GM21576 (cell line): ENCODE results near the gene NFIX.
"Not testable (repeated sequence)": the region's sequence is repeated elsewhere in the genome, so short reads cannot be mapped to it uniquely, and the experiment has no call there.

Source experiments
- ATAC-seq: cut with Tn5 transposase; IDR thresholded peaks from one replicate; pipeline ENCODE4 v1.9.1; 2021; ENCODE audit warnings: mild to moderate bottlenecking, moderate library complexity; ENCODE audit not compliant: unreplicated experiment

NFIX gene

DNA sequence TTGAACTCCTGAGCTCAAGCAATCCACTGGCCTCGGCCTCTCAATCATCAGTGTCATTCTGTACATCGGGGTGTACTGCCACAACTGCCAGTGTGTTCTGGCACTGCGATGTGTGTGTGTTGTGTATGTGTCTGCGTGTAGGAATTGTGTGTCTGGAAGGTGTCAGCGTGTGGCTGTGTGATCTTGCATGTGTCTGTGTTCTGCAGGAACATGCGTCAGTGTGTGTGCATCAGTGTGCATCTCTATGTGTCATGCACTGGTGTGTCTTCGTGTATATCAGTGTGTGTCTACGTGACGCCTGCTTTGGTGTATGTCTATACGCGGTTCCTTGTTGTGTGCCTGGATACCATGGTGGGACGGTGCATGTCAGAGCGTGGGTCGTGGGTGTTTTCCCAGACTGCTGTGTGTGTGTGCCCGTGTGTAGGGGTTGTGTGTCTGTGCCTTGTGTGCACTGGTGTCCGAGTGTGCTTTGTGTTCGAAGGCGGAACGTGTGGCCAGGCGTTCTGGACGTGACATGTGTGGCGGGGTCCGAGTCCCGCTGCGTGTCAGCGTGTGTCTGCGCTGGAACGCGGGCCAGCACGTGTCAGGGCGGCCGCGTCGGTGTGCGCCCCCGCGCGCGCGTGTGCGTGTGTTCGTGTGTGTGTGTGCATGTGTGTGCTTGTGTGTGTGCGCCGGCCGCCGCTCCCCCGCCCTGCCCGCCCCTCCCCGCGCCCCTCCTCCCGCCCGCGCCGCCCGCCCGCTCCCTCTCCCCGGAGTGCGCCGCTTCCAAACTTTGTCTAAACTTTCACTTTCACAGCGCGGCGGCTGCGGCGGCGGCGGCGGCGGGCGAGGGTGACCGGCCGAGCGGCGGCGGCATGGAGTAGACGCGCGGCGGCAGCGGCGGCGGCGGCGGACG, at the start of gene NFIX:
NFIX (plus strand) TSS at position 775 of the 895 bp plus-strand sequence. CDS start 363 bp downstream, outside the sequence.
- ATAC-seq: no peak

DNA sequence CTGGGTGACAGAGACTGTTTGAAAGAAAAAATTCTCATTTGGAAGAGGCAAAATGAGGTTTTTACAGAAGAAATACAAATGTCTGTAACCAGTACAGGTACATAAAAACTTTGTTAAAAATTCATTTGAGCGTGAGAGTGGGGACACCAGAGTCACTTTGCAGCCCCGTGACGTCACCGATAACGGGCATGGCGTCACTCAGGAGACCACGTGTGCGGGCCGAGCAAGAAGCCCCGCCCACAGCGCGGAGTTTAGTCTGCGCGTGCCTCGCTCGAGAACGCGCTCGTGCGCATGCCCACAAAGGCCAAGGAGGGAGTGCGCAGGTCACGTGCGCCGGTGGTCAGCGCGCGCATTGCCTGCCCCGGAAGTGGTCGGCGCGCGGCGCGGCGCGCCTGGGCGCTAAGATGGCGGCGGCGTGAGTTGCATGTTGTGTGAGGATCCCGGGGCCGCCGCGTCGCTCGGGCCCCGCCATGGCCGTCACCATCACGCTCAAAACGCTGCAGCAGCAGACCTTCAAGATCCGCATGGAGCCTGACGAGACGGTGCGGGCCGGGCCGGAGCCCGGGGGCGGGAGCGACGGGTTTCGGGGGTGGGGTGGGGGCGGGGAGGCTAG, 49.7 kb upstream of the NFIX start, which contains the start of gene RAD23A:
RAD23A (plus strand) TSS at position 384 of the 613 bp plus-strand sequence; CDS start at position 471, 87 bp downstream.
- peak; percentile 73 for ATAC-seq

DNA sequence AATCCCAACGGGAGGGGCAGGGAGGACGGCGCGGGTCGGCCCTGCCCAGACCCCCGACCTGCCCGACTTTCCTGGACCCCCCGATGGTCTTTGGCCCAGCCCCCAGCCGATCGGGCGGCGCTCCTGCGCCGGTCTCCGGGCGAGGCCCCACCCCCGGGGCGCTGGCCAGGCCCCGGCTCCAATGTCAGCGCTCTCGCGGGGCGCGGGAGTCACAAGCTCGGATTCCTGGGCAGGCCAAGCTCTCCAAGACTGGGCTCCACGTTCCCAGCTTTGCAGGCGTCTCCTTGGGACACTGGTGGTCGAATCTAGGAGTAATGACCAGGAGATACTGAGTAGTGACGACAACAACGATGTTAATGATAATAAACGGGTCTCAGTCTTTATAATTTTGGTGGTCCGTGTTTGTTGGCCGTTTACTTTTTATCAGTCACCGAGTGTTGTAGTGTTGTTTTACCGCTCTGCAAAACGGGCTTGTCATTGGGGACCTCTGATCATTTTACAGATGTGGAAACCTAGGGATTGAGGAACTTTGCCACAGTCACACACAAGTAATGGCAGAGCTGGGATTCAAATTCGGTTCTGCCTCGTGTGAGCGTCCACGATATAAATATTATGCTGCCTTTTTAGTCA, 49.1 kb upstream of the NFIX start:
- ATAC-seq: no peak

DNA sequence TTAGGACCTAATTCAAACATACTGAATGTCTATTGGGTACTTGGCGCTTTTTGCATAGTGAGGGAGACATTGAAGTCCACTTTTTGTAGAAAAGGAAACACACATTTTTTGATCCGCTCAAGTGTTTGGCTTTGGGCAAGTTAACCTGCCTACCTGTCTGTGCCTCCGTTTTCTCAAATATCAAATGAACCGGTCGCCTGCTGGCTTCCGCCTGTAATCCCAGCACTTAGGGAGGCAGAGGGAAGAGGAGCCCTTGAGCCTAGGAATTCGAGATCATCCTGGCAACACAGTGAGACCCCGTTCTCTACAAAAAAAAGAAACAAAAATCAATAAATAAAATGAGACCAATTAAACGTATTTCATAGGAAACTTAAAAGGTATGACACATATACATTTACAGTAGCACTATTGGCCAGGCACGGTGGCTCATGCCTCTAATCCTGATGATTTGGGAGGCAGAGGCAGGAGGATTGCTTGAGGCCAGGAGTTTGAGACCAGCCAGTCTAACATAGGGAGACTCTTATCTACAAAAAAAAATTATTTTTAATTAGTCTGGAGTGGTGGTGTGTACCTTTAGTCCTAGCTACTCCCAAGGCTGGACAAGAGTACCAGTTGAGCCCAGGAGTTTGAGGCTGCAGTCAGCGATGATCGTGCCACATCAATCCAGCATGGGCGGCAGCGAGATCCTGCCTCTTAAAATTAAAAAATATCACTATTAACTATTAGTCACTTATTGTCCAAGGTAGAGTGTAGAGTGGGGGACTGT, 48.4 kb upstream of the NFIX start:
- no peak for ATAC-seq

DNA sequence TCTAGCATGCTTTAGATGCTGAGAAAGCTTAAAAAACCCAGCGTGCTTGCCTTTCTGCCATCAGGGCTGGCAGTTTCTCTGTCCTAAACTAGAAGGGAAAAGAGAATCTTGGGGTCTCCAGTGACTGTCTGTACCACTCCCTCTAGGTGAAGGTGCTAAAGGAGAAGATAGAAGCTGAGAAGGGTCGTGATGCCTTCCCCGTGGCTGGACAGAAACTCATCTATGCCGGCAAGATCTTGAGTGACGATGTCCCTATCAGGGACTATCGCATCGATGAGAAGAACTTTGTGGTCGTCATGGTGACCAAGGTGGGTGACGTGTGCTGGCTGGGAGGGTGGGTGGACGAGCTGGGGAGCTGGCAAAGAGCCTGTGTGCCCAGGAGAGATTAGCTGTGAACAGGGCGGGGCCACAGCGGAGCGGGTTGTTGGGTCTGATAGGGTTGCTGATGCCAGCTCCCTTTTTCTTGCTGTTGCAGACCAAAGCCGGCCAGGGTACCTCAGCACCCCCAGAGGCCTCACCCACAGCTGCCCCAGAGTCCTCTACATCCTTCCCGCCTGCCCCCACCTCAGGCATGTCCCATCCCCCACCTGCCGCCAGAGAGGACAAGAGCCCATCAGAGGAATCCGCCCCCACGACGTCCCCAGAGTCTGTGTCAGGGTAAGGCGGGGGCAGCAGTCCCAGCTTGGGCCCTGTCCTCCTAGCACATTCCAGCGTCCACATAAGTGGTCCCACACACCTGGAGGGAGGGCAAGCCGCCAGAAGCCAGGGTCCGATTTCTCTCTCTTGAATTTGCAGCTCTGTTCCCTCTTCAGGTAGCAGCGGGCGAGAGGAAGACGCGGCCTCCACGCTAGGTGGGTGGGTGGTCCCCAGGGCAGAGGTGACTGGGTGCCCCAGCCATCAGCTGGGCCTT, 47.3 kb upstream of the NFIX start:
- no peak for ATAC-seq

DNA sequence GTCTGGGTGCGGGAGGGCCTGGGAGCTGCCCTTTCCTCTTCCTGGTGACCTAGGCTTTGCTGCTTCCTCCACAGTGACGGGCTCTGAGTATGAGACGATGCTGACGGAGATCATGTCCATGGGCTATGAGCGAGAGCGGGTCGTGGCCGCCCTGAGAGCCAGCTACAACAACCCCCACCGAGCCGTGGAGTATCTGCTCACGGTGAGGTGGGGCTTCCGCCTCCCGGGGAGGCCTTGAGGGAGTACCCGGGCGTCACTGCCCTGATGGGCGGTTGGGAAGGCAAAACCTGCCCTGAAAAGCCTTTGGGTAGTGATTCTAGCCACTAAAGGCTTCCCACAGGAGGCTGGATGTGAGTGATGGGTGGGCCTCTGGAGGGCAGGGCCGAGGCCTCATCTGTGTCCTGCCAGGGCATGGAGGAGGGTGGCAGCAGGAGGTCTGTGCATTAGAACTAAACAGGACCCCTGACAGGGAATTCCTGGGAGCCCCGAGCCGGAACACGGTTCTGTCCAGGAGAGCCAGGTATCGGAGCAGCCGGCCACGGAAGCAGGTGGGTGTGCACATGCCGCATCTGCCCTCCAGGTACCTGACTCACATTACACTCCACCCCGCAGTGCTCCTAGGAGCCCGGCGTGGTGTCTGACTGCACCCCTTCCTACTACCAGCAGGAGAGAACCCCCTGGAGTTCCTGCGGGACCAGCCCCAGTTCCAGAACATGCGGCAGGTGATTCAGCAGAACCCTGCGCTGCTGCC, 46.5 kb upstream of the NFIX start:
- no peak for ATAC-seq

DNA sequence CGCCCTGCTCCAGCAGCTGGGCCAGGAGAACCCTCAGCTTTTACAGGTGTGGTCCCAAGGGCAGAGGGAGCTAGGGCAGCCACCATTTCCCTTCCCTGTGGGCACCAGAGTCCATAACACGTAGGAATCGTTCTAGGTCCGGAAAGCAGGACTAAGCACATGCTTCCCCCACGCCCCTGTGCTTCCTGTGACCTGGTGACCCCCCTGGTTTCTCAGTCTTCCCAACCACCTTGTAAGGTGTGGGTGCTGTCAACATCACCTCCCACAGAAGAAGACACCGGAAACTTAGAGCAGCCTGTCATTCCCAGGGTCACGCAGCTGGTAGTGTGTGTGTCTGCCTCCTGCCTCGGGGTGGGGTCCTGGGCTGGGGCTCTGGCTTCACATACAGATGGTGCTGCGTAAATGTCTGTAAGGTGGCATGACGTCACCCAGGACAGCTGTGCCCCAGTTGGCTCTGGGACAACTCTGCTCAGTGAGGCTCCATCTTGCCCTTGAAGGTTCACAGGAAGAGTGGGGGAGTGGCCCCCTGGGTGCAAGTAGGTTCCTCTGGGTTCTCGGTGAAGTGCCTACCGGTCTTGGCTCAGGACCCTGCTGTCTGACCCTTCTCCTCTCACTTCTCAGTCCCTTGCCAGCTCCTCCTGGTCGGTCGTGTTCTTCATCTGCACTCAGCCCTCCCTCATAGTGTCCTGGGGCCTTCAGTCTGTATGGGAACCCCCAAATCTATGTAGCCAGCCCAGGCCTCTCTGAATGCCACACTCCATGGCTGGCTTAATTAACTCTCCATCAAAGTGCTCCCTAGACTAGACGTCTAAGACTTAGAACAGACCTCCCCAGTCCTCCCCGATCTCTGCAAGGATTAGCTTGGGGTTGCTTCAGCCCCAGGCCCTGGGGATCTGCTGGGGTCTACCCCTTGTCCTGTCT, 45.7 kb upstream of the NFIX start:
- ATAC-seq: no peak

DNA sequence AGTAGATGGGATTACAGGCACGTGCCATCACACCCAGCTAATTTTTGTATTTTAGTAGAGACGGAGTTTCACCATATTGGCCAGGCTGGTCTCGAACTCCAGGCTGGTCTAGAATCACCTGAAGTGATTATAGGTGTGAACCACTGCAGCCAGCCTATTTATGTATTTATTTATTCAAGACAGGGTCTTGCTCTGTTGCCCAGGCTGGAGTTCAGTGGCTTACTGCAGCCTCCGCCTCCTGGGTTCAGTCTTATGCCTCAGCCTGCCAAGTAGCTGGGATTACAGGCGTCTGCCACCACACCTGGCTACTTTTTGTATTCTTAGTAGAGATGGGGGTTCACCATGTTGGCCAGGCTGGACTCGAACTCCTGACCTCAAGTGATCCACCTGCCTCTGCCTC, 43.2 kb upstream of the NFIX start:
- ATAC-seq: not testable (repeated sequence)

DNA sequence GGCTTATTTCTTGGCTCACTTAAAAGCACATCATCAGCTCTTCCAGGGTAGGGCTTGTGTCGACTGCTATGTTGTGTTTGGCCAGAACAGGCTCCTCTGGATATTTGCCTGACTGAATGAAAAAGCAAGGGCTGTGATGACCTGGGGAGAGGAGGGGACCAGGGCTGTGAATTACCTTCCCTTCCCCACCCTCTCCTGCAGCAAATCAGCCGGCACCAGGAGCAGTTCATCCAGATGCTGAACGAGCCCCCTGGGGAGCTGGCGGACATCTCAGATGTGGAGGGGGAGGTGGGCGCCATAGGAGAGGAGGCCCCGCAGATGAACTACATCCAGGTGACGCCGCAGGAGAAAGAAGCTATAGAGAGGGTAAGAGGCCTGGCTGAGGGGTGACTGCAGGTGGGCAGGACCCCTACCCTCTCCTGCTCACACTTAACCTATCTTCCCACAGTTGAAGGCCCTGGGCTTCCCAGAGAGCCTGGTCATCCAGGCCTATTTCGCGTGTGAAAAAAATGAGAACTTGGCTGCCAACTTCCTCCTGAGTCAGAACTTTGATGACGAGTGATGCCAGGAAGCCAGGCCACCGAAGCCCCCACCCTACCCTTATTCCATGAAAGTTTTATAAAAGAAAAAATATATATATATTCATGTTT, 42.7 kb upstream of the NFIX start:
- no peak for ATAC-seq

DNA sequence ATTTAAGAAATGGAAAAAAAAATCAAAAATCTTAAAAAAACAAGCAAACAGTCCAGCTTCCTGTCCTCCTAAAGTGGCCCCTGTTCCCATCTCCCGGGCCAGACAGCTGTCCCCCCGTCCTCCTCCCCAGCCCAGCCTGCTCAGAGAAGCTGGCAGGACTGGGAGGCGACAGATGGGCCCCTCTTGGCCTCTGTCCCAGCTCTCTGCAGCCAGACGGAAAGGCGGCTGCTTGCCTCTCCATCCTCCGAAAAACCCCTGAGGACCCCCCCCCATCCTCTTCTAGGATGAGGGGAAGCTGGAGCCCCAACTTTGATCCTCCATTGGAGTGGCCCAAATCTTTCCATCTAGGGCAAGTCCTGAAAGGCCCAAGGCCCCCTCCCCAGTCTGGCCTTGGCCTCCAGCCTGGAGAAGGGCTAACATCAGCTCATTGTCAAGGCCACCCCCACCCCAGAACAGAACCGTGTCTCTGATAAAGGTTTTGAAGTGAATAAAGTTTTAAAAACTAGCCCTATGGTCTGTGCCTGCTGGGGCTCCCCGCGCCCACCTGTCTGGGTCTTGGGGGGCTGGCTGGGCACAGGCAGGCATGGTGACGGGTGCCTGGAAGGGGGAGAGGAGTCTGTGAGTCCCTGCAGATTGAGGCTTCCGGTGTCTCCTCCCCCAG, 42.0 kb upstream of the NFIX start:
- ATAC-seq: no peak

DNA sequence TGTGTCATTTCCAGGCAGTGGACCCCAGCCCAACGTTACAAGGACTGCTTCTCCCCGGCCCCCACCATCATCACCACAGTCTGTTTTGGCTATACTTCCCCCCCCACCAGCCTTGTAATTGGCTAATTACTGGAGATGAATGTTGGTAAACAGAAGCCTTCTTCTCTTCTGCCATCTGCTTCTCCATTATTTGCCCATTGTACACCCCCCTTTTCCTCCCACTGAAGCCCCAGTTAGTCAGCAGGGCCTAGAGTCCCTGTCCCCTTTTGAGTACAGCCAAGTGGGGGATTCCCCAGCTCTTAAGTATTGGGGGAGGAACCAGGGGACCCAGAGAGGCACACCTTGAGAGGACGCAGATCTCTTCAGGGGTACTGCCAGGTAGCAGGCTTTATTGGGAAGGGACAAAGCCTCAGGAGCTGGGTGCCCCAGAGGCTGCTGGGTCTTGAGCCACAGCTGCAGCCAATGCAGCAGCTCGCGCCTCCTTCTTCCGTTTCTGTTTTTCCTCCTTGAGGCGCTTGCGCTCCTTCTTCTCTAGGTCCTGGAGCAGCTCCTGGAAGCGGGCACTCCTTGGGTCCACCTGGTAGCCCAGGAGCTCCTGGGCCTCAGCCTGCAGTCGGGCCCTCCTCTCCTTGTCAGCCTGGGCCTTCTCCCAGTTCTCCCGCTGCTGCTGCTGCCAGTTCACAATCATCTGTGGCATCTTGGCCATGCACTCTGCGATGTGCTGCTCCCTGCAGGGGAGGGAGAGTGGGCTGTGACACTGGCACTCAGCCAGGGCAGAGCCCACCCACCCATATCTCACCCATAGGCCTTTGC, 41.3 kb upstream of the NFIX start:
- no peak for ATAC-seq

DNA sequence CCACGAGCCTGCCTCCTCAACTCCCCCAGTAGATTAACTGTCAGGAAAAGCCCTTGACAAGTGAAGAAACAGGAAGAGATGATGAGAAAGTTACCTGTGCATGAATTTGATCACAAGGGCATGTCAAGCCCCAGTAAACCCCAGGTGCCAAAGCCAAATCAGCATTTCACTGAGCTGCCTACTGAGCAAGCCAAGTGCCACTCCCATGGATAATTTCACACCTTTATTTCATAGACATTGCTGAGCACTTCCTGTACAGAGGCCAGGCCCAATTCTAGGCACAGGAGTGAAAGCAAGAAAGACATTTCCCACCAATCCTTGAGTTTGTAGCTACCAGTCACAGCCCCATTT, 40.7 kb upstream of the NFIX start:
- ATAC-seq: no peak

DNA sequence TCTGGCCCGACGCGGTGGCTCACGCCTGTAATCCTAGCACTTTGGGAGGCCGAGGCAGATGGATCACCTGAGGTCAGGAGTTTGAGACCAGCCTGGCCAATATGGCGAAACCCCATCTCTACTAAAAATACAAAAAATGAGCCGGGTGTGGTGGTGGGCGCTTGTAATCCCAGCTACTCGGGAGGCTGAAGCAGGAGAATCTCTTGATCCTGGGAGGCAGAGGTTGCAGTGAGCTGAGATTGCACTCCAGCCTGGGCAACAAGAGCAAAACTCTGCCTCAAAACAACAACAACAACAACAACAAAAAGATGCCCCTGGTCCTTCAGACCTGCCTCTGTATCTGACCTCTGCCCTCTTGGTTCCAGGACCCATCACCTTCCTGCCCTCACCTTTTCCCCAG, 39.7 kb upstream of the NFIX start:
- ATAC-seq: not testable (repeated sequence)

DNA sequence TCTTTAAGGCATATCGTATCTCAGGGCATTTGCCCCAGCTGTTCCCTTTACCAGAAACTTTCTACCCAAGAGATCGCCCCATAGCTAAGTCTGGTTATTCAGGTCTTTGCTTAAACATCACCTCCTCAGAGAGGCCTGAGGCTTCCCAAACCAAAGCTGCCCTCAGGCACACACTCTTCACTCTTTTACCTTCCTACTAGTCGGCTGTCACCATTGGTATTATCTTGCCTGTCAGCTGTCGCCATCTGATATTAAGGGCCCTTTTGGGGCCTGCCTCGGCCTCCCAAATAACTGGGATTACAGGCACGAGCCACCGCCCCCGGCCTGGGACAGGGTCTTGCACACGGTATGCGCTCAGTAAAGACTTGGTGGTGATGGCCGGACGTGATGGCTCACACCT, 39.3 kb upstream of the NFIX start:
- ATAC-seq: no peak

DNA sequence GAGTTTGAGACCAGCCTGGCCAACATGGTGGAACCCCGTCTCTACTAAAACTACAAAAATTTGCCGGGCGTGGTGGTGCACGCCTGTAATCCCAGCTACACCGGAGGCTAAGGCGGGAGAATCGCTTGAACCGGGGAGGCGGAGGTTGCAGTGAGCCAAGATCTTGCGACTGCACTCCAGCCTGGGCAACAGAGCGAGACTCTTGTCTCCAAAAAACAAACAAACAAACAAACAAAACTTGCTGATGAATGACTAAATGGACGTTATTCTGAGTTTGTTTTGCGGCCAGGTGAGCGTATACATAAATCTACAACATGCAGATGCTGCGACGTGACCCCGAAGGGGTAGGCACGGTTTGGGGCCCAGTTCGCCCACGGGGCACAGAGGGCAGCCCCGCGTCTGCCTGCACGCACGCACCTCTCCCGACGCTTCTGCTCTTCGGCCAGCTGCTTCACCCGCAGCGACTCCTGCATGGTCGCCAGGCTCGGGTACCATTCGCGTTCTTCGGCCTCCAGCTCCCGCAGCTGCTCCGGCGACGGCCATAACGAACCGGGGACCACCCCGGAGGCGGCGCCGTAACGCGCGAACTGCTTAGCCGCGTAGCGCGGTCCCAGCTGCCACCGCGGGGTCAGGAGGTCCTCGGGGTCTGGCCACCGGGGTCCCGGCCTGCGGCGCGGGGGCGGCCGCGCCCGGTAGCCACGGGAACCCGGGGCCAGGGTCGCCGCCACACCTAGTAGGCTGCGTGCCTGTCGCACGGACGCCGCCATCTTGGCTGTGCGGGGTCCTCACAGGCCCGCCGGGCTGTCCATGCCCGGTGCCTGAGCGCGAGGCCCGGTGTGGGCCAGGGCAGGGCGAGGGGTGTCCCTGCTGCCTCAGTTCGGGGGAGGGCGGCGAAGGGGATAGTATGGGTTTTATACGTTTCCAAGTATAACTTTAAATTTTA, 38.6 kb upstream of the NFIX start, which contains the start of gene GADD45GIP1:
GADD45GIP1 (minus strand) TSS at position 778 of the 943 bp plus-strand sequence; CDS start at position 767, 11 bp downstream.
- ATAC-seq: peak; percentile 52
